ENCODE measurements around the gene FBP1.
"Not testable (repeated sequence)": the region's sequence is repeated elsewhere in the genome, so short reads cannot be mapped to it uniquely, and the experiment has no call there.

FBP1 gene

DNA sequence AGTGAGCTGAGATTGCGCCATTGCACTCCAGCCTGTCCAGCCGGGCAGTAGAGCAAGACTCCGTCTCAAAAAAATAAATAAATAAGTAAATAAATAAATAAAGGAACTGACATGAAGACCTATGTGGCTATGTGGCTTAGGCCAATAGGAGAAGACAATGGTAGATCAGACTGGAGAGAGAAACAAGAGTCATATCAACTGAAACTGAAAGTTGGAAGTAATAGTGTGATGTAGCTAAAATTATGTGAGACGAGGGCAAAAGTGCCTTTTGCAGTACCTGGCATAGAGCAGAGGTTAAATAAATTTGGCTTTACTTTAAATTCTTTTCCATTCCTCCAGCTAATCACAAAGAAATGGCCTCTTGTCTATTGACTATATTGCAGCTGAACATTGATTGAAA lies 53.0 kb downstream of the FBP1 start:
- in situ Hi-C loops (cut with MboI; ENCODE audit: low sequenced_read_pairs), result no loop called here

DNA sequence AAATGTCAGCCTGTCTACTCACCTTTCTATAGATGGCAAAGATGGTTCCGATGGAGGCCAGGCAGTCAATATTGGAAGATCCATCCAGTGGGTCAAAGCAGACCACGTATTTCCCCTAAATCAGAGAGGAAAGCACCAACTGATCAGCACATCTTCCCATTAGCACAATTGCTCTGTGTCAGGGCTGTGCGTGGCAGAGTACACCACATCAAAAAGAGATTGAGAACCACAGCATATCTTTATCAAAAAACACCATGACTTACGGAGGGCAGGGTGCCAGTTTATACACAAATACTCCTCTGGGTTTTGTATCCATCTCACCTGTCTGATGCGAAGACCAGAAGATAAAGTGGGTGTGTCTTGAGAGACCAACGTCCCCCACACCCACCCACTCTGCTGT lies 54.8 kb downstream of the FBP1 start:
- in situ Hi-C loops (cut with MboI; ENCODE audit: low sequenced_read_pairs), result no loop called here

- in situ Hi-C loops (cut with MboI; ENCODE audit: low sequenced_read_pairs), result no loop called here
Observed at GRCh38 chr9:94581728-94582127, 57.6 kb downstream of the FBP1 start.

DNA sequence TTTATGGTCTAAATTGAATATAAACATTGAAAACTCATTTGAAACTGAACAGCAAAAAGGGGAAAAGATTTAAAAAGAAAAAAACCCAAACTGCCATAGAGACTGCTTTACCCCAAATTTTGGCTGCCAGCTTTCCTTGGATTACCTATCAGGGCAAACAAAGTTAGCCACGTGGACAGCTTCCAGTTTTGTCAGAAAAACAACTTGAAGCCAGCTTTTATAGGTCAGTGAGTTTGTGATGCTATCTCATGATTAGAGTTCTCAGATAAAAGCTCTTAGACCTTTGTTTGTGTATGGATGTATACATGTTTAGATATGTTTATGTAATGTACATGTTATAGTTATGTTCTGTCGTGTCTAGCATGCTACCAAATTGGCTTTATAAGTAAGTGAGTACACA lies 61.7 kb downstream of the FBP1 start:
- in situ Hi-C loops (cut with MboI; ENCODE audit: low sequenced_read_pairs), result no loop called here

DNA sequence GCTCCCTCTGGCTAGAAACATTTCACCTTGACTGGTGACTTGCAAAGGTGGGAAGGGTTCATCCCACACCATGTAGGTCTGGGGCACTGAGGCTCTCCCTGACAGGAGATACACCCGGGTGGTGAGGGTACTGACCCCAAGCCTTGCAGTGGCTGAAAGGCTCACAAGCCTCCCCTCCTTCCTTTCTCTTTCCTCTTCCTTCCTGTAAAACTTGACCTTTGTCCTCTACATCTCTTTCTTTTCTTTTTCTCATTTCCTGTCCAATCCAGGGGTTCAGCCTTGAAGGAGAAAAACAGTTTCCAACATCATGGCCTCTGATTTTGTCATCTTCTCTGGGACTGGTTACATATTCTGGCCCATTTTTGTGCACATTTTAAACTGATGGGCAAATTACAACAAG lies 62.3 kb downstream of the FBP1 start:
- in situ Hi-C loops (cut with MboI; ENCODE audit: low sequenced_read_pairs), result no loop called here

DNA sequence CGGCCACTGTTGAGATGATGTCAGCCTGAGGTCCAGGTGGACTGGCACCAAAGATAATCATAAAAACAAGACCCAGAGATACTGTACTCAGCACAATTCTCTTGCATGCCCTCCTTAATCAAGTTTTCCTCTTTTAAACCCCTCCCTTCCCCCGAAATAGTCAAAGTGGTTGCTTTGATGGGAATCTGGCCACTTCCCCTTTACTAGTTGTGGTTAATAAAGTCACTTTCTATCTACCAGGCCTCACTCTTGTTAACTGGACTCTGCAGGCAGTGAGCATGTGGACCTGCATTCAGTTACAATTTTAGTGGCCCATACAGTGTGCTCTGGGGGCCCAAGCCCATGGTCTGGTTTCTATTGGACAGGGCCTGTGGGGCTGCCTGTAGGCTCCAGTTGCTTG lies 63.2 kb downstream of the FBP1 start:
- in situ Hi-C loops (cut with MboI; ENCODE audit: low sequenced_read_pairs), result no loop called here

- in situ Hi-C loops (cut with MboI; ENCODE audit: low sequenced_read_pairs), result no loop called here
Observed at GRCh38 chr9:94568972-94569712, 70.2 kb downstream of the FBP1 start.

- in situ Hi-C loops (cut with MboI; ENCODE audit: low sequenced_read_pairs), result no loop called here
Observed at GRCh38 chr9:94568250-94568889, 70.9 kb downstream of the FBP1 start.

- in situ Hi-C loops (cut with MboI; ENCODE audit: low sequenced_read_pairs), result no loop called here
Observed at GRCh38 chr9:94567271-94567670, 72.0 kb downstream of the FBP1 start.

DNA sequence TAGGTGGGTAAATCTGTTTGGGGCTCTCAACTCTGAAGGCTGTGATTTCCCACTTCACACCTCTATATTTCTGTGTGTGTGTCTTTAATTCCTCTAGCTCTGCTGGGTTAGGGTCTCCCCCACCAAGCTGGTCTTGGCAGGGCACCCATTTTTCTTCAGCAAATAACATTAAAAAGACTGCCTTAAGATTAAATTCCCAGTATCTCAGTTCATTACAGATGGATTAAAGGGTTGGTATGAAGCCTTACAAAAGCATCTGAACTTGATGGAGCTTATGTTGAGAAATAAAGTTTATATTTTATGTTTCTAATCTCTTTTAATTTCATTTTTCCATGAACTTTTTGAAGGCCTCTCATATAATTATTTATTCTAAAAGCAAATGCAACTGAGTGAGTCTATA lies 72.8 kb downstream of the FBP1 start:
- in situ Hi-C loops (cut with MboI; ENCODE audit: low sequenced_read_pairs), result no loop called here

GRCh38 chr9:94564279-94564678 lies 75.0 kb downstream of the FBP1 start:
- in situ Hi-C loops (cut with MboI; ENCODE audit: low sequenced_read_pairs), result not testable (repeated sequence)

- in situ Hi-C loops (cut with MboI; ENCODE audit: low sequenced_read_pairs), result no loop called here
Observed at GRCh38 chr9:94563548-94563947, 75.8 kb downstream of the FBP1 start.

DNA sequence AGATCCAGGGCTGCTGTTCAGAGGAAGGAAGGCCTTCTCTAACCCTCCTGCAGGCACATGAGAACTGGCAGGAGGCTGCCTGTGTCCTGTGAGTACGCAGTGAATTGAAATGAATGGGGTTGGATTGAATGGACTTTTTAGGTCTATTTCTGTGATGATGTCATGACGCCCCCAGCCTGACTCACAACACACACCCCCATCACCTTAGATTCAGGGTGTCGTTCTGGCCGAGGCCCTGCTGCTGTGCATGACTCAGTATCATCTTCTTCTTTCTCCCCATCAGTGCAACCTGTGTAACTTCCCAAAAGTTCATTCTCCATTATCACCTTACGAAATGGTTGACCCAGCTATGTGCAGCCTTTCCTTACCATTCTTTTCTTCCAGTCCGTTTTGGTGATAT lies 79.1 kb downstream of the FBP1 start:
- in situ Hi-C loops (cut with MboI; ENCODE audit: low sequenced_read_pairs), result no loop called here

- in situ Hi-C loops (cut with MboI; ENCODE audit: low sequenced_read_pairs), result no loop called here
Observed at GRCh38 chr9:94557376-94557775, 81.9 kb downstream of the FBP1 start.

DNA sequence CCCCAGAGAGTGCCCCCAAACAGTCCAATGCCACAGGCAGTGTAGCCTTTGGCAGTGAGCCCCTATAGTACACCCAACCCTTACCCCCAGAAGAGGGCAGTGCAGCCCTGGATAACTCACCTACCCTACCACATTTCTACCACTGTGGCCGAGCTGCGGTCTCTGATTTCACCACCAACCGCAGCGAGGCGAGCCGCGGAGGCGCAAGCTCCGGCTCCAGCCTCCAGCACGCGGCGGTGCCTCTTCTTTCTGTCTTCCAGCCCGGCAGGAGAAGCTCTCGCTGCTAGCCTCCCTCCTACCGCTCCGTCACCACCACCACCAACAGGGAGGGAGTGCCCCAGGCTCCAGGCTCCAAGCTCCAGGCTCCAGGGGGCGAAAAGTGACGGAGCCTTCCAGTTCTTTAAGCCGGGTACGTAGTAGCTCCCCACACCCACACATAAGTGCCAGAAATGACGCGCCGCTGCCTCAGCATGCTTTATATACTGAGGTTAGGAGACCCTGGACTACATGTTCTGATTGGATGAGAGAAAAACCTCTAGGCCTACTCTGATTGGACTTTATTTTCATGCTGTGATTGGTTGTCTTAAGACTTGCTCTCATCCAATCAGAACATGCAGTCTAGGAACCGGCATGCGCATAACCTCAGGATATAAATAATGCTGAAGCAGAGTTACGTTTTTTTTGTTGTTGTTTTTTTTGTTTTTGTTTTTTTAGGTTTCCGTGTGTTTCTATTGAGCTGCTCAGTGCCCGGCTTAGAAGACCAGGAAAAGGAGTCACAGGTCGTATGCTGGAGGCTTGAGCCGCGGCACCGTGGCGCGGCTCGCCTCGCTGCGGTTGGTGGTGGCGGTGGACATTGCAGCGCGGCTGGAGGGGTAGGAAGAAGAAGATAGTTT lies 84.6 kb downstream of the FBP1 start, which contains the start of gene PCAT7:
Gene PCAT7, plus strand, starts transcription at position 645 of the 893 bp plus-strand sequence.
- in situ Hi-C loops (cut with MboI; ENCODE audit: low sequenced_read_pairs), result no loop called here

DNA sequence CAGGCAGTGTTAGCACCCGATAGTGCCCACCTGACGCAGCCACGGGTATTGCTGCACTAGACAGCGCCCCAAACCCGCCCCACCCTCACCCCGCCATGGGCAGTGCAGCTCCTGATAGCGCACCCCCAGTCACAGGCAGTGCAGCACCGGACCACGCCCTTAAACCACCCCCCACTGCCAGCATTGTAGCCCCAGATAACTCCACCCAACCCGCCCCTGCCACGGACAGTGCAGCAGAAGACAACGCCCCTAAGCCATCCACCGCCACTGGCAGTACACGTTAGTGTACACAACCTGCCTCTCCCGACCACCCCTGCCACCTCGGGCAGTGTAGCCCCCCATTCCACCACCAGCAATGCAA lies 85.3 kb downstream of the FBP1 start:
- in situ Hi-C loops (cut with MboI; ENCODE audit: low sequenced_read_pairs), result no loop called here

All from hTERT RPE-1 (cell line).